Progenitor cell of endocrine pancreas (in vitro differentiated cells): ENCODE data around the gene TGFB2. TPM values are rescaled to one million over a fixed set of nuclear protein-coding genes. Genes with fewer than 3 reads are reported as not detected.

Source experiments
- DNase-seq: peaks from one replicate; pipeline ENCODE4 v3.0.0; 2021; ENCODE audit warnings: low spot score; ENCODE audit not compliant: unreplicated experiment
- H3K27ac Mint-ChIP-seq: 2 replicates; pipeline ENCODE4 v1.8.0; 2021; ENCODE audit warnings: mild to moderate bottlenecking, moderate library complexity, mixed read lengths
- H3K27me3 Mint-ChIP-seq: 2 replicates; pipeline ENCODE4 v1.8.0; 2021; ENCODE audit warnings: mixed read lengths
- H3K36me3 Mint-ChIP-seq: 2 replicates; pipeline ENCODE4 v1.8.0; 2022; ENCODE audit warnings: mixed read lengths; ENCODE audit not compliant: insufficient read depth
- H3K4me1 Mint-ChIP-seq: 2 replicates; pipeline ENCODE4 v1.8.0; 2021; ENCODE audit warnings: low read depth, mixed read lengths
- H3K4me3 Mint-ChIP-seq: 2 replicates; pipeline ENCODE4 v1.8.0; 2021; ENCODE audit warnings: low read depth, mild to moderate bottlenecking, moderate library complexity, mixed read lengths
- H3K9me3 Mint-ChIP-seq: 2 replicates; pipeline ENCODE4 v1.8.0; 2021; ENCODE audit warnings: low read depth, mixed read lengths
- total RNA-seq: library from RNA; stranded (reverse); gene quantifications from 2 replicates; pipeline ENCODE4 v1.2.1, GENCODE V29; 2021
- TF ChIP-seq, protein P1 (sequence below): fragments of 200-600 bp; sonication (generic); IDR thresholded peaks from one replicate; pipeline ENCODE4 v1.5.0; 2021; ENCODE audit warnings: antibody characterized with exemption, mild to moderate bottlenecking; ENCODE audit not compliant: unreplicated experiment

The TGFB2 gene
- total RNA-seq, 1 donor from 2014 or later, result 26.4 TPM

DNA sequence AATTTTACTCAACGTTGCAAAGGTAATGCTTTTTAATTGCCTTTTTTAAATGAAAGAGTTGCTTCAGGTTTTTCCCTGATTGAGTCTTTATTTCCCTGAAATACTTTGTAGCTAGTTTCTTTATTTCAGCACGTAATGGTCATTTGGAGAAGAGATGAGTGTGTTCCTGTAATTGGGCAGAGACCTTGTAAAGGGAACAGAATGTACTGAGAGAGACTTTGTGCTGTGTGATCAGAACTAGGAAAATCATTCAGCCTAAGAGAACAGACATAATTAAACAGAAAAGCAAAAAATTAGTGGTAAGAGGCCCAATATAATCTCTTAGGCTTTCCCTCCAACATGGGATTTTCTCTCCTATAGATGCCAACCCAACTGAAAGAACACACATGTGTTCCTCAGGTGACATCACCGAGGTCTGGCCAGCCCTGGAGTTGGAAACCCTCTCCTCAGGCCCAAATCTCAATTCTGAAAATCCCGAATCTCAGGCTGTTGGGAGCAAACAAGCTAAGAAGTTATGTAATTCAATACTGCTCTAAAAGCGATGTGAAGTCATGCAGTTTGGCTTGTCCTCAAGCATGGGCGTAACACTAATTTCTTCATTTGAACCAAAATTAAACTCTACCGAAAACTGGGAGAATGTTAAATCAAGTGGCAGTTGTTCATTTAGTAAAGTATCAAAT lies 102.0 kb downstream of the TGFB2 start:
- TF ChIP-seq, protein P1, sequence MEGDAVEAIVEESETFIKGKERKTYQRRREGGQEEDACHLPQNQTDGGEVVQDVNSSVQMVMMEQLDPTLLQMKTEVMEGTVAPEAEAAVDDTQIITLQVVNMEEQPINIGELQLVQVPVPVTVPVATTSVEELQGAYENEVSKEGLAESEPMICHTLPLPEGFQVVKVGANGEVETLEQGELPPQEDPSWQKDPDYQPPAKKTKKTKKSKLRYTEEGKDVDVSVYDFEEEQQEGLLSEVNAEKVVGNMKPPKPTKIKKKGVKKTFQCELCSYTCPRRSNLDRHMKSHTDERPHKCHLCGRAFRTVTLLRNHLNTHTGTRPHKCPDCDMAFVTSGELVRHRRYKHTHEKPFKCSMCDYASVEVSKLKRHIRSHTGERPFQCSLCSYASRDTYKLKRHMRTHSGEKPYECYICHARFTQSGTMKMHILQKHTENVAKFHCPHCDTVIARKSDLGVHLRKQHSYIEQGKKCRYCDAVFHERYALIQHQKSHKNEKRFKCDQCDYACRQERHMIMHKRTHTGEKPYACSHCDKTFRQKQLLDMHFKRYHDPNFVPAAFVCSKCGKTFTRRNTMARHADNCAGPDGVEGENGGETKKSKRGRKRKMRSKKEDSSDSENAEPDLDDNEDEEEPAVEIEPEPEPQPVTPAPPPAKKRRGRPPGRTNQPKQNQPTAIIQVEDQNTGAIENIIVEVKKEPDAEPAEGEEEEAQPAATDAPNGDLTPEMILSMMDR, result no peak
- no peaks in the 10 kb centered on the region for H3K27me3 Mint-ChIP-seq
- no peak overlapping the region for H3K4me3 Mint-ChIP-seq
- no peak overlapping the region for H3K27ac Mint-ChIP-seq
- peaks cover 1% of the 10 kb centered on the region for H3K36me3 Mint-ChIP-seq
- no peak for DNase-seq
- peaks cover 8% of the 10 kb centered on the region for H3K9me3 Mint-ChIP-seq
- no peaks in the 10 kb centered on the region for H3K4me1 Mint-ChIP-seq

DNA sequence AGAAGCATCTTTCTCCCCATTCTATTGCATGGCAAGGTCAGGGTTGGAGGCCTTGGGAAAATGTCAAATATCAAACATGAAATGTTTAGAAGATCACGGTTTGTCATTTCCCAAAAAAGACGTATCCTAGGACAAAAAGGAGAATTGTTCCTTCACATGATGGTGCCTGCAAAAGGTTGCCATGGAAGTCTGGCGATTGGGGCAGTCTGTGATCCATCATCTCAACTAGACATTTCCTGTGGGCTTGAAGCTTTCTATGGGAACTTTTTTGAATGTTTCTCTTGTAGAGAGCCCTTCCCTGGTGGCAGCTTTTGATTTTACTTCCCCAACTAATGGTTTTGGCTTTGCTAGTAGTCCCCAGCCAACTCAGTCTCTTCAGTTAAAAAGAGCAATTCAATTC lies 106.3 kb downstream of the TGFB2 start:
- no peak for DNase-seq
- Mint-ChIP-seq H3K4me3 (no peak overlapping the region), H3K27me3 (no peaks in the 10 kb centered on the region), H3K9me3 (peaks cover 8% of the 10 kb centered on the region), H3K4me1 (no peaks in the 10 kb centered on the region), H3K36me3 (no peaks in the 10 kb centered on the region), H3K27ac (no peak overlapping the region)
- TF ChIP-seq, protein P1, result no peak

DNA sequence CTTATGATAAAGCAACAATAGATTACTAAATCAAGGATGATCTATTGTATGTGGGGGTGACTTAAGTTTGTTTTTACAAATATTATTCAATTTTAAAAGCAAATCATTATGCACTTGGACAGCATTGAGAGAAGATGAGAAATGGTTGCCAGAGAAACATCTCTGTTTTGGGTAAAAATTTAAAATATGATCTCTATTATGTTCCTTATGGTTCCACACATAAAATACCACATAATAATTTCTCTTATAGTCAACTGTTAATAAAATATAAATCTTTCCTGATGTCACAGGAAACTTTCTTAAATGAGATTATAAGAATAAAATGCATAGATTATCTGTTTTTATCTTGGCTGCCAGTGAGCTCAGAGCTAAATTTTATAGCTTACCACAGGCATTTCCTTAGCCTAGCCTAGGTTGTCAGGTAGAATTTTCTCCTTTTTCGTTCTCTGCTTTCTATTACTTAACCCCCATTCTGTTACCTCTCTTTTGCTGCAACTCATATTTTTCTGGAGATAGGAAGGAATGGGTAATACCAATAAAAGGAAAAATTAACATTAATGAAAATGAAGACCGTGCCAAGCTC lies 109.7 kb downstream of the TGFB2 start:
- H3K9me3 Mint-ChIP-seq, result peaks cover 4% of the 10 kb centered on the region
- peaks cover 8% of the 10 kb centered on the region for H3K4me1 Mint-ChIP-seq
- TF ChIP-seq, protein P1, result no peak
- H3K4me3 Mint-ChIP-seq, result no peak overlapping the region
- no peak overlapping the region for H3K27ac Mint-ChIP-seq
- no peaks in the 10 kb centered on the region for H3K27me3 Mint-ChIP-seq
- no peaks in the 10 kb centered on the region for H3K36me3 Mint-ChIP-seq
- no peak for DNase-seq

DNA sequence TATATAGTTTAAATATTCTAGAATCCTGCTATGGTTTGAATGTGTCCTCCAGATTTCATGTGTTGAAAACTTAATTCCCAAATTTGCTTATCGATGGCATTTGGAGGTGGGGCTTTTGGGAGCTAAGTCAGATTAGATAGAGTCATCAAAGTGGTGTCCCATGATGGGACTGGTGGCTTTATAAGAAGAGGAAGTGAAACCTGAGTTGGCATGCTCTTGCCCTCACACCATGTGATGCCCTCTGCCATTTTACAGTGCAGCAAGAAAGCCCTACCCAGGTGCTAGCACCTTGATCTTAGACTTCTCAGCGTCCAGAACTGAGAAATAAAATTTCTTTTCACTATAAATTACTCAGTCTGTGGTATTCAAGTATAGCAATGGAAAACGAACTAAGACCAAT lies 111.3 kb downstream of the TGFB2 start:
- no peaks in the 10 kb centered on the region for H3K36me3 Mint-ChIP-seq
- peaks cover 10% of the 10 kb centered on the region for H3K4me1 Mint-ChIP-seq
- TF ChIP-seq, protein P1, result no peak
- no peak overlapping the region for H3K27ac Mint-ChIP-seq
- peaks cover 4% of the 10 kb centered on the region for H3K9me3 Mint-ChIP-seq
- H3K4me3 Mint-ChIP-seq, result no peak overlapping the region
- DNase-seq, result no peak
- H3K27me3 Mint-ChIP-seq, result no peaks in the 10 kb centered on the region

DNA sequence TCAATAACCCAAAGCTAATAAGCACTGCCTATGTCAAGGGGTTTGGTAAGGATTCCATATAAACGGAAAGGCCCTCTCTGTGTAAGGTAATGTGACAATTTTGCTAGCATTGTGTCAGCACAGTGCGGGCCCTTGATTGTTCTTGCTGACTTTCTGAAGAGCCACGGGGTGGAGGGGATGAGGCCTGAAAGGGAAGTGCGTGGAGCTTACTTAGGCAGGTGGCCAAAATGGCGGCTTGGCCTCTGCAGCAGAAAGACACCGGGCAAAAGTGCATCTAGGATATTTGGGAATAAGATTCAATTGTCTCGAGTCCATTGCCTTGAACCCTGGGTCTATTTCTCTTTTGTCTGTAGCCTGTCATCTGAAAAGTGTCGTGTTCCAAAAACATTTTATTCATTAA lies 114.3 kb downstream of the TGFB2 start:
- TF ChIP-seq, protein P1, result no peak
- H3K4me3 Mint-ChIP-seq, result no peak overlapping the region

More for the DNA sequence above, 114.3 kb downstream of the TGFB2 start:
- Mint-ChIP-seq H3K36me3 (no peaks in the 10 kb centered on the region), H3K9me3 (peaks cover 4% of the 10 kb centered on the region), H3K27ac (no peak overlapping the region), H3K27me3 (no peaks in the 10 kb centered on the region), H3K4me1 (peaks cover 10% of the 10 kb centered on the region)
- DNase-seq, result no peak
